Measurements from ENCODE around the gene MARF1. TPM values are rescaled to one million over a fixed set of nuclear protein-coding genes. Genes with fewer than 3 reads are reported as not detected.

MARF1 gene
- total and polyA plus RNA-seq, 11 donors, result 11.4 to 61.3 (median 42.0) TPM

- intact Hi-C loops (cut with DNase I), result loop anchor here in 1 of 10 donors (10.0 kb wide), 1 partner anchor 178 kb away; no protein-coding TSS in a partner anchor
- Histone ChIP-seq H3K9me3 (no peaks in the 10 kb centered on the region), H3K27me3 (no peaks in the 10 kb centered on the region), H3K4me3 (no peak overlapping the region), H3K36me3 (peaks cover 0 to 100% (median 94%) of the 10 kb centered on the region in 9 donors), H3K4me1 (peaks cover 0 to 6% (median 4%) of the 10 kb centered on the region in 12 donors), H3K27ac (no peak overlapping the region)
- ATAC-seq (no peak), DNase-seq (no peak)
- 94 to 96% (median 95%) methylated on average over 23 of the region's 23 CpGs for WGBS, 4 donors
- TF ChIP-seq CTCF (IDR thresholded peaks at IDR 0.05) (no peak), POLR2A (IDR thresholded peaks at IDR 0.05) (no peak)
Measured at GRCh38 chr16:15602285-15603044, 40.5 kb downstream of the MARF1 start.

GRCh38 chr16:15601212-15601879 is 41.6 kb downstream of the MARF1 start:
- ATAC-seq (no peak), DNase-seq (no peak)
- Histone ChIP-seq H3K9me3 (no peaks in the 10 kb centered on the region), H3K36me3 (peaks cover 0 to 100% (median 94%) of the 10 kb centered on the region in 9 donors), H3K4me1 (peaks cover 0 to 13% (median 0%) of the 10 kb centered on the region in 12 donors), H3K4me3 (no peak overlapping the region), H3K27me3 (no peaks in the 10 kb centered on the region), H3K27ac (no peak overlapping the region)
- intact Hi-C loops (cut with DNase I), result loop anchor here in 1 of 10 donors (10.0 kb wide), 1 partner anchor 177 kb away; no protein-coding TSS in a partner anchor
- WGBS, 4 donors, result 85 to 90% (median 86%) methylated on average over 9 of the region's 9 CpGs
- no peak for TF ChIP-seq POLR2A (IDR thresholded peaks at IDR 0.05)
- no peak for TF ChIP-seq CTCF (IDR thresholded peaks at IDR 0.05)

- no peak for ATAC-seq
- Histone ChIP-seq H3K36me3 (peaks cover 3 to 100% (median 99%) of the 10 kb centered on the region in 9 donors), H3K27ac (no peak overlapping the region), H3K4me1 (peaks cover 0 to 13% (median 0%) of the 10 kb centered on the region in 12 donors), H3K27me3 (no peaks in the 10 kb centered on the region), H3K4me3 (no peak overlapping the region), H3K9me3 (no peaks in the 10 kb centered on the region)
- TF ChIP-seq CTCF (IDR thresholded peaks at IDR 0.05) (no peak), POLR2A (IDR thresholded peaks at IDR 0.05) (no peak)
- WGBS, 4 donors, result 92 to 93% (median 93%) methylated on average over 21 of the region's 21 CpGs
- intact Hi-C loops (cut with DNase I), result loop anchor here in 1 of 10 donors (10.0 kb wide), 1 partner anchor 175 kb away; no protein-coding TSS in a partner anchor
- DNase-seq, result no peak
Measured at GRCh38 chr16:15599303-15600070, 43.5 kb downstream of the MARF1 start.
